Skin epidermis (tissue), 12 donors: ENCODE measurements around the gene ASIP.
A peak's percentile ranks its signal among the peaks of the same experiment; 100 is the strongest.
"Not testable (repeated sequence)": the region's sequence is repeated elsewhere in the genome, so short reads cannot be mapped to it uniquely, and the experiment has no call there.

Experiments used
- H3K27ac ChIP-seq, 21 experiments: fragments of 200-600 bp; sonication (generic) in 11 of 21; one replicate each; pipeline ENCODE4 v1.5.0; 2020; ENCODE audit warnings: mild to moderate bottlenecking in 3 of 21, inconsistent platforms in 2 of 21, moderate library complexity in 2 of 21
- H3K4me3 ChIP-seq, 7 experiments: fragments of 200-600 bp; sonication (generic) in 2 of 7; one replicate each; pipeline ENCODE4 v1.5.0; 2020; ENCODE audit warnings: inconsistent platforms in 2 of 7, mild to moderate bottlenecking in 2 of 7, moderate library complexity in 1 of 7

The ASIP gene

GRCh38 chr20:34274694-34275093, 33.5 kb downstream of the ASIP start:
- no peak overlapping the region for H3K4me3 ChIP-seq
- no peak overlapping the region for H3K27ac ChIP-seq

- H3K4me3 ChIP-seq, result no peak overlapping the region
Observed at GRCh38 chr20:34281177-34281576, 40.0 kb downstream of the ASIP start.

GRCh38 chr20:34282041-34282440, 40.8 kb downstream of the ASIP start:
- H3K4me3 ChIP-seq, result no peak overlapping the region
- no peak overlapping the region for H3K27ac ChIP-seq

More at GRCh38 chr20:34281177-34281576, 40.0 kb downstream of the ASIP start:
- no peak overlapping the region for H3K27ac ChIP-seq

- Histone ChIP-seq H3K4me3 (no peak overlapping the region), H3K27ac (no peak overlapping the region)
Observed at GRCh38 chr20:34283844-34284243, 42.6 kb downstream of the ASIP start.

GRCh38 chr20:34285450-34285849, 44.2 kb downstream of the ASIP start:
- no peak overlapping the region for H3K4me3 ChIP-seq

GRCh38 chr20:34287500-34287899, 46.3 kb downstream of the ASIP start:
- not testable (repeated sequence) for H3K4me3 ChIP-seq, H3K27ac ChIP-seq

More at GRCh38 chr20:34285450-34285849, 44.2 kb downstream of the ASIP start:
- no peak overlapping the region for H3K27ac ChIP-seq

- H3K4me3 ChIP-seq, result no peak overlapping the region
- no peak overlapping the region for H3K27ac ChIP-seq
Observed at GRCh38 chr20:34290471-34290870, 49.2 kb downstream of the ASIP start.

- Histone ChIP-seq H3K27ac (no peak overlapping the region), H3K4me3 (no peak overlapping the region)
Observed at GRCh38 chr20:34292496-34292895, 51.3 kb downstream of the ASIP start.

- Histone ChIP-seq H3K4me3 (no peak overlapping the region), H3K27ac (no peak overlapping the region)
Observed at GRCh38 chr20:34293119-34293518, 51.9 kb downstream of the ASIP start.

- no peak overlapping the region for H3K4me3 ChIP-seq
- no peak overlapping the region for H3K27ac ChIP-seq
Observed at GRCh38 chr20:34293589-34293988, 52.4 kb downstream of the ASIP start.

GRCh38 chr20:34294563-34294962, 53.3 kb downstream of the ASIP start:
- Histone ChIP-seq H3K27ac (no peak overlapping the region), H3K4me3 (no peak overlapping the region)

- Histone ChIP-seq H3K27ac (no peak overlapping the region), H3K4me3 (no peak overlapping the region)
Observed at GRCh38 chr20:34295284-34295683, 54.1 kb downstream of the ASIP start.

- no peak overlapping the region for H3K27ac ChIP-seq
- H3K4me3 ChIP-seq, result no peak overlapping the region
Observed at GRCh38 chr20:34296468-34296867, 55.2 kb downstream of the ASIP start.

- not testable (repeated sequence) for H3K4me3 ChIP-seq
Observed at GRCh38 chr20:34298294-34298784, 57.1 kb downstream of the ASIP start.

GRCh38 chr20:34299556-34300255, 58.5 kb downstream of the ASIP start:
- Histone ChIP-seq H3K4me3 (no peak overlapping the region), H3K27ac (no peak overlapping the region)

More at GRCh38 chr20:34298294-34298784, 57.1 kb downstream of the ASIP start:
- H3K27ac ChIP-seq, result not testable (repeated sequence)

GRCh38 chr20:34300256-34300806, 59.1 kb downstream of the ASIP start:
- Histone ChIP-seq H3K4me3 (no peak overlapping the region), H3K27ac (no peak overlapping the region)

- H3K27ac ChIP-seq, result peak overlapping the region in 1 of 21 experiments; percentile 0
- H3K4me3 ChIP-seq, result no peak overlapping the region
Observed at GRCh38 chr20:34300809-34301586, 59.8 kb downstream of the ASIP start.

- peak overlapping the region in 10 of 21 experiments; percentile 80 to 95 (median 92) for H3K27ac ChIP-seq
- peak overlapping the region in 5 of 7 experiments; percentile 73 to 90 (median 83) for H3K4me3 ChIP-seq
Observed at GRCh38 chr20:34301587-34302311, 60.5 kb downstream of the ASIP start.

GRCh38 chr20:34302312-34302722, 61.1 kb downstream of the ASIP start:
- peak overlapping the region; percentile 31 to 95 (median 91) for H3K27ac ChIP-seq

More at GRCh38 chr20:34302312-34302722, 61.1 kb downstream of the ASIP start:
- peak overlapping the region; percentile 45 to 90 (median 75) for H3K4me3 ChIP-seq
